GM12892 (cell line): Measurements from ENCODE around the gene VGLL2.

Experiments used
- POLR2A ChIP-seq: IDR thresholded peaks from 2 replicates; pipeline ENCODE4 v1.6.1; 2011; ENCODE audit warnings: low read depth, low read length, control low read depth
- POLR2AphosphoS5 ChIP-seq: IDR thresholded peaks from 2 replicates; pipeline ENCODE4 v1.6.1; 2011; ENCODE audit warnings: low read depth, low read length, control low read depth
- TAF1 ChIP-seq: IDR thresholded peaks from 2 replicates; pipeline ENCODE4 v1.6.1; 2011; ENCODE audit warnings: low read depth, mild to moderate bottlenecking, control low read depth, low read length, borderline replicate concordance

DNA sequence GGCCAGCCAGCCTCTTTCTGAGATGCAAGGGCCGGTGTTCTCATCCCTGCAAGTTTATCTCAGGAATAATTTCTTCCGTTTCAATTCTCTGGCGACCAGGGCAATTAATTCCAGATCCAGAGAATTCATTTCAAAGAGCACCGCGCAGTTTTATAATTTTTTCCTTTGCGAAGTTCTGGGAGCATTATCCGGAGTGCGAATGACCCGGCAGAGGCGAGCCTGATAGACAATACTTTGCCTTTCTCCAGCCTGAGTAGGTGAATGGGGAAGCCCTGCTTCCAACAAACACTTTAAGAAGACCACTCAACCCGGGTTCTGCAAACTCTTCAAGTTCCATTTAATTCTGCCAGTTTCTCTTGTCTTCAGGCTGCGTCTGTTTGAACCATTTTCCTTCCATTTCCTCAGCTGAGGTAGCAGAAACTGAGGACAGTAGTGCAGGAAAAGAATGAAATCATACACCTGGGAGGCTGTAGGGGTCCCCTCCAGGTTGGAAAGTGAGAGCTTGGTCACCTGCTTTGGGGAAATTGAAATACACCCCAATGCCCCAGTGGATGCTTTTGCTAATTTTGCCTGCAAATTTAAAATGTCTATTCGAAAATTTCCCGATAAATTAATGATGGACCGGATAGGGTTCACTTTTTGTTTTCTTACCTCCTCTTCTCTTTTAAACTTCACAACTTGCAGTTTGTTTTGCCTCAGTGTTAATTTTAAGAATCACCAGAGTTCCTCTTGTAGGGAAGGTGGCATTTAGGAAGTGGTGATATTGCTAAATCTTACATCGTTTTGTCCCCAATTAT is 1.1 kb downstream of the VGLL2 start:
- TF ChIP-seq POLR2A = no peak
- TF ChIP-seq POLR2AphosphoS5 = no peak
- TF ChIP-seq TAF1 = no peak
